Left ventricle myocardium inferior (tissue), 1 donor: ENCODE data around the gene SLC37A1. TPM values are rescaled to one million over a fixed set of nuclear protein-coding genes. Genes with fewer than 3 reads are reported as not detected.

Experiments used
- DNase-seq: peaks from one replicate; pipeline ENCODE4 v3.0.0-alpha.2; 2020
- H3K27ac ChIP-seq: fragments of 200-600 bp; replicated peaks from 2 replicates; pipeline ENCODE4 v1.8.0; 2021
- H3K27me3 ChIP-seq: fragments of 200-600 bp; 2 replicates; pipeline ENCODE4 v1.8.0; 2021; ENCODE audit warnings: low read depth
- H3K36me3 ChIP-seq: fragments of 200-600 bp; 2 replicates; pipeline ENCODE4 v1.8.0; 2021
- H3K4me1 ChIP-seq: fragments of 200-600 bp; 2 replicates; pipeline ENCODE4 v1.8.0; 2021
- H3K4me3 ChIP-seq: fragments of 200-600 bp; 2 replicates; pipeline ENCODE4 v1.8.0; 2021; ENCODE audit warnings: mild to moderate bottlenecking, moderate library complexity
- H3K9me3 ChIP-seq: fragments of 200-600 bp; replicated peaks from 2 replicates; pipeline ENCODE4 v1.8.0; 2021
- intact Hi-C: fragments of 100-400 bp; cut with micrococcal nuclease; formaldehyde crosslinking; loops from one replicate; pipeline ENCODE4 v1.11.0; 2022
- total RNA-seq: library from RNA; stranded (reverse); fragmentation: NEBNext Ultra II Directional; extraction: Animal tissue kit (Norgen Biotek cat#: 25700); gene quantifications from one replicate; pipeline ENCODE4 v1.2.1, GENCODE V29; 2021
- TF ChIP-seq, protein P1 (sequence below): fragments of 200-600 bp; IDR thresholded peaks from 2 replicates; pipeline ENCODE4 v1.8.0; 2021; ENCODE audit warnings: antibody characterized with exemption, mild to moderate bottlenecking, borderline replicate concordance
- donor health status: DM: no; HTN: yes; CAD: no; lungs with severe emphysema.

Gene SLC37A1
- total RNA-seq, 1 donor from 2014 or later: 3.8 TPM

DNA sequence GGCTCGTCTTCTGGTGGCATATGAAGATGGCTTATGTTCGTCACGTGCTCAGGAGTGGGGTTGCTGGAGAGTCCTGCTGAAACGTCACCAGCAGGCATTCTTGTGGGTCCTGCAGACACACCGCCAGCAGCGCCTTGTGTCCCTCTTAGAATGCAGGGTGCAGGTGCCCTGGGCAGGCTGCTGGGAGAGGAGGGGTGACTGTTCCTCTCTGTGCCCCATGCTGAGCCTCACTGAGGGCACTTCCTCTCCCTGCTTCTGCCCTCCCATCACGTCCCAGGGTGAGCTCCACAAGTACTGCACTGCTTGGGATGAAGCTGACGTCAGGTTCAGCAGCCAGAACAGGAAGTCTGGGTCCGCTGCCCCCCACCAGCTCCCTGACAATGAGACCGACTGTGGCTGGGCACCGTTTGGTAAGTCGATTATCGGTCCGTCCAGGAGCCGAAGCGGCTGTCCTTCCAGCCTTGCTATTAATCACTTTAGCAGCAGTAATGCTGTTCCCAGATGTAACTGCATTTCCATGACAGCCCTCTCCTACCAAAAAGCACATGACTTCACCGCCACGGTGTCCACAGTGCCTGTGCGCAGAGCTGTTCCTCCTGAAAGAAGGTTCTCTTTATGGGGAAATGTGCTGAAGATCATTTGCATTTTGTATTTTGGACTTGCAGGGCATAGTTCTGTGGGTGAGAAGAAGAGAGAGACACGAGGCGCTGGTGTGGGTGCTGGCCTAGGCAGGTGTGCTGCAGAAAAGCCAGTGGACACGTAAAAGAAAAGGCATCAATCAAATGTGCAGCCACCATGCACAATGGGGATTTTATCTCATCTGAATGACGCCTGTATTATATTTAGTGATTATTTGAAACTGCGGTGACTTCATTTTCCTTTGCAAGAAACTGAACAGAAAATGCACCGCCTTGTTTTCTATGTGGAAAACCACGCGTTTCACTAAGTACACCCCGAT lies 21.0 kb downstream of the SLC37A1 start:
- no peaks in the 10 kb centered on the region for H3K27me3 ChIP-seq
- H3K36me3 ChIP-seq: no peaks in the 10 kb centered on the region
- TF ChIP-seq, protein P1, sequence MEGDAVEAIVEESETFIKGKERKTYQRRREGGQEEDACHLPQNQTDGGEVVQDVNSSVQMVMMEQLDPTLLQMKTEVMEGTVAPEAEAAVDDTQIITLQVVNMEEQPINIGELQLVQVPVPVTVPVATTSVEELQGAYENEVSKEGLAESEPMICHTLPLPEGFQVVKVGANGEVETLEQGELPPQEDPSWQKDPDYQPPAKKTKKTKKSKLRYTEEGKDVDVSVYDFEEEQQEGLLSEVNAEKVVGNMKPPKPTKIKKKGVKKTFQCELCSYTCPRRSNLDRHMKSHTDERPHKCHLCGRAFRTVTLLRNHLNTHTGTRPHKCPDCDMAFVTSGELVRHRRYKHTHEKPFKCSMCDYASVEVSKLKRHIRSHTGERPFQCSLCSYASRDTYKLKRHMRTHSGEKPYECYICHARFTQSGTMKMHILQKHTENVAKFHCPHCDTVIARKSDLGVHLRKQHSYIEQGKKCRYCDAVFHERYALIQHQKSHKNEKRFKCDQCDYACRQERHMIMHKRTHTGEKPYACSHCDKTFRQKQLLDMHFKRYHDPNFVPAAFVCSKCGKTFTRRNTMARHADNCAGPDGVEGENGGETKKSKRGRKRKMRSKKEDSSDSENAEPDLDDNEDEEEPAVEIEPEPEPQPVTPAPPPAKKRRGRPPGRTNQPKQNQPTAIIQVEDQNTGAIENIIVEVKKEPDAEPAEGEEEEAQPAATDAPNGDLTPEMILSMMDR: no peak
- H3K4me1 ChIP-seq: peaks cover 24% of the 10 kb centered on the region
- intact Hi-C loops: no loop called here
- H3K9me3 ChIP-seq: no peaks in the 10 kb centered on the region
- no peak overlapping the region for H3K4me3 ChIP-seq
- no peak for DNase-seq
- H3K27ac ChIP-seq: no peak overlapping the region

DNA sequence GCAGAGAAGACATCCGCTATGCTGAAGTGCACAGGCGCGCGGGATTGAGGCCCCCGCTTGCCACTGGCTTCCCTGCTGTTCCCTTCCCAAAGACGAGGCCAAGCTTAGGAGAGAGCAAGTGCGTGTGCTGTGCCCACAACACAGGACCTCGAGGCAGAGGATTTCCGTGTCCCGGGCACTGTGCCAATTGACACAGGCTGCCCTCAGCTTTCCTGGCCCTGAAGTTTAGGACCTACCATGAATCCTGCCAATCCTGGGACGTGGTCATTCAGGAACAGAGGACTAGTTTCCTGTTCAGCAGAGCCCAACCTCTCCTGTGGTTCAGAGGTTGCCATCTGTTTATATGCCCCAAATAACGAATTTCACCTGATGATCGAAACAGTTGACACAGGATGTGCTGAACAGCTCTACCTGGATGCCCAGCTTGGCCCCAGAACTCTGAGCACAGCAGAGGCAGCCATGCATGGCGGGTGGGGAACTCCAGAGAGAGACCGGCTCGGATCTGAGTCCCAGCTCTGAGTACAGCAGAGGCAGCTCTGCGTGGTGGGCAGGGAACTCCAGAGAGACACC lies 22.0 kb downstream of the SLC37A1 start:
- H3K4me1 ChIP-seq: peaks cover 24% of the 10 kb centered on the region
- no peaks in the 10 kb centered on the region for H3K9me3 ChIP-seq
- no peak for DNase-seq
- intact Hi-C loops: no loop called here
- no peaks in the 10 kb centered on the region for H3K27me3 ChIP-seq
- H3K36me3 ChIP-seq: no peaks in the 10 kb centered on the region
- TF ChIP-seq, protein P1: no peak
- H3K4me3 ChIP-seq: no peak overlapping the region
- no peak overlapping the region for H3K27ac ChIP-seq

DNA sequence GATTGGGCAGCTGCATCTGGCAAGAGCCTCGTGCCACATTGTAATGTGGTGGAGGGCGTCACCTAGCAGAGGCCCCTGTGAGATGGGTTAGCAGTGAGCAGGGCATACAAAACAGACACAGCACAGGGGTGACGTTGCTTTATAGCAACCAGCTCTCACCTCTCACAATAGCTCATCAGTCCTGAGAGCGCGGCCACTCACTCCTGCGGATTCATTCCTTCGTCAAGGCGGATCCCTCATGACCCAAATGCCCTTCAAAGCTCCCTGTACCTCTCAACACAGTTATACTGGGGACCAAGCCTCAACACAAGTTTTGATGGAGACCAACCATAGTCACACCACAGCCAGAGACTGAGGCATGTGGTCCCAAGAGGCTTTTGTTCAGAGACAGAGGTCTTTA lies 22.9 kb downstream of the SLC37A1 start:
- H3K9me3 ChIP-seq: no peaks in the 10 kb centered on the region
- no peak overlapping the region for H3K4me3 ChIP-seq
- H3K27me3 ChIP-seq: no peaks in the 10 kb centered on the region
- peaks cover 4% of the 10 kb centered on the region for H3K36me3 ChIP-seq
- DNase-seq: no peak
- TF ChIP-seq, protein P1: no peak
- peaks cover 24% of the 10 kb centered on the region for H3K4me1 ChIP-seq
- no peak overlapping the region for H3K27ac ChIP-seq
- intact Hi-C loops: no loop called here

DNA sequence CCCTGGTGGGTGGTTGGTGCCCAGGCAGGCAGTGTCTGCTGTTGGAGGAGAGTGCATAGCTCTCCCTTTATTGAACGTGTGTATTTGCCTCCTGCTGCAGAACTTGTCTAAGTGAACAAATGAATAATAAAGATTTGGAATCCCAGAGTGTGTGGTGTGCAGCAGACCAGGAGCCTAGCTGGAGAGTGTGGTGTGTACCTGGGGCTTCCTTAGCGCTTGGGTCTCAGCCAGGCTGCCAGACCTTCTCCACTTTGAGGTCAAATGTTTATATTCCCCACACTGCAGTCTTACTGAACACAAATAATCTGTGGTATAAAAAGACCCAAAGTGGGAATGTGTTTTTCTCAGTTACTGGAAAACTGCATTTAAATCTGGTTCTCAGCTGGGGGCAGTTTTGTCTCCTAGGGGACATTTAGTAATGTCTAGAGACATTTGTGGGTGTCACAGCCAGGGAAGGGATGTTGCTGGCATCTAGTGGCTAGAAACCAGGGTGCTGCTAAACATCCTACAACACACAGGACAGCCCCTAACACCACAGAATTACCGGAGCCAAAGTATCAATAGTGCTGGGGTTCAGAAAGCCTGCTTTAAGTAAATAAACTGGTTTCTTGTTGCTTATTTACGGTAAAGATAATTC lies 23.6 kb downstream of the SLC37A1 start:
- H3K36me3 ChIP-seq: peaks cover 4% of the 10 kb centered on the region
- H3K4me3 ChIP-seq: no peak overlapping the region
- H3K4me1 ChIP-seq: peaks cover 24% of the 10 kb centered on the region
- DNase-seq: no peak
- no peaks in the 10 kb centered on the region for H3K27me3 ChIP-seq
- no peak overlapping the region for H3K27ac ChIP-seq
- intact Hi-C loops: no loop called here
- TF ChIP-seq, protein P1: peak; percentile 31
- H3K9me3 ChIP-seq: no peaks in the 10 kb centered on the region

DNA sequence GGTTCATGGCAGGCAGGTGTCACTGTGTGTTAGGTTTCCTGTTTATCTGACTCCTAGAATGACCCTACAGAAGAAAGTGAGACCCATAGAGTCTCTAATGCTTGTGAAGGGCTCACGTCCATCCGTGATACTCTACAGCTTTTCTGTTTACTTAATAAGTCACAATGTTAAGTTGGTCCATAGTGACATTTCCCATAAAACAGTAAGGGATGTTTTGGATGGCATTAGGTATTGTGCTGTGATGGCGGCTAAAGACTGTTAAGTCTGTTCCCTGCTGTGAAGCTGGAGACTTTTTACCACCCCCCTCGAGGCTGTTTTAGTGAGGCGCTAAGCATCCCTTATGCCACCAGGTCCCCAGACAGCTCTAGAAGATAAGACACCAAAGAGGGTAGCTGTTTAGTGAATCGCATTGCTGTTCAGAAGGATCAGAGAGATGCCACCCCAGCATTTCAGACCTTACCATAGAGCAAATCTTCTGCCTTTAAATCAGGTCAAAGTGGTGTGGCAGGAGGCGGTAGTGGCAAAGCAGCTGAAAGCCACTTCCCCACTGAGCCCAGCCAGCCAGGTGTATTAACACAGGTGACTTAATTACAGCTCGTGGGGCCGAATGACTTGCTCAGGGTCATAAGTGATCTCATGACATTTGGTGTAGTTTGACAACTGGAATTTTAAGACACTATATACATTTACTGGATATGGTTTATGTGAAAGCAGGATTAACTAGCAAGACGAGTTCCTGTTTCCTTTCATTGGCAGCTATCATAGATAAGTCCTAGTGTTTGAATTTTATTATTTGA lies 25.0 kb downstream of the SLC37A1 start:
- H3K4me1 ChIP-seq: peaks cover 13% of the 10 kb centered on the region
- H3K36me3 ChIP-seq: peaks cover 17% of the 10 kb centered on the region
- TF ChIP-seq, protein P1: no peak
- intact Hi-C loops: no loop called here
- H3K27me3 ChIP-seq: no peaks in the 10 kb centered on the region
- DNase-seq: no peak
- H3K9me3 ChIP-seq: no peaks in the 10 kb centered on the region
- H3K27ac ChIP-seq: no peak overlapping the region
- H3K4me3 ChIP-seq: no peak overlapping the region
